COLO668 (cell line): ENCODE measurements around the gene ANHX.

ENCODE experiments used
- DNase-seq: peaks from one replicate; lab custom pipeline; 2025; ENCODE audit not compliant: unreplicated experiment; lab: John Stamatoyannopoulos, UW

Gene ANHX

GRCh38 chr12:133203344-133204263 lies 32.1 kb downstream of the ANHX start:
- DNase-seq: no peak

GRCh38 chr12:133202493-133203343 lies 33.0 kb downstream of the ANHX start:
- no peak for DNase-seq

- DNase-seq: no peak
Measured at GRCh38 chr12:133201888-133202287, 33.8 kb downstream of the ANHX start.

GRCh38 chr12:133192847-133193246 lies 42.8 kb downstream of the ANHX start:
- no peak for DNase-seq

- no peak for DNase-seq
Measured at GRCh38 chr12:133190176-133190575, 45.5 kb downstream of the ANHX start.

GRCh38 chr12:133181238-133181959 lies 54.3 kb downstream of the ANHX start, which contains the start of gene ZNF268:
TSS of gene ZNF268 (plus strand) at chr12:133181495. CDS start at chr12:133181998, 503 bp downstream.
- peak; percentile 91 for DNase-seq

- no peak for DNase-seq
Measured at GRCh38 chr12:133180669-133181068, 55.0 kb downstream of the ANHX start.

- DNase-seq: no peak
Measured at GRCh38 chr12:133174901-133175300, 60.8 kb downstream of the ANHX start.

- DNase-seq: no peak
Measured at GRCh38 chr12:133172491-133172890, 63.2 kb downstream of the ANHX start.
